ENCODE results near the gene PLK2. TPM values are rescaled to one million over a fixed set of nuclear protein-coding genes. Genes with fewer than 3 reads are reported as not detected.

Gene PLK2
- total and polyA plus RNA-seq, 2 of the 8 experiments (the other 6 are each of a cell fraction or from before 2014, with no cell fraction given): 5.8 to 20.6 TPM

DNA sequence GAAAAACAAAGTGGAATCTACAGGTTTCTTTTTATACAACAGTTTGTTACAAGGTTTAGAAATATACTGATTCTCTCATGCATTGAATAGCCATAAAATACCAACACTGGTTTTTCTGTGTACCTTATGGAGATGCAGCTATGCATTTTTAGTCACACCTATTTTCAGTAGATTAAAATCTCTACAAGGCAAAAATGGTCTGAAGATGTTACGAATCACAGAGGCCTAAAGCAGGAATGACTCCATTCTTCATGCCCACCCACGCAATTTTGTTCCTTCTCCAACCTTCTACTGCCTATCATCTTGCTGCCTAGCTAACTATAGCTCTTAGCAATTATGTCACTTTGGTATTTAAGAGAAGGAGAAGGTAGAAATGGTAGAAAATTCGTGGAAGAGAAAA is 9.9 kb downstream of the PLK2 start:
- Histone ChIP-seq H3K23ac (ENCODE audit: insufficient read length) (no peak overlapping the region), H3K56ac (replicated peaks; ENCODE audit: insufficient read length, low read depth, low read length) (no peak overlapping the region), H3K9ac (replicated peaks in 1 of 4; ENCODE audit: extremely low read depth in 1 of 4, low read depth in 3 of 4, low read length in 3 of 4) (no peak overlapping the region), H3K4me2 (ENCODE audit: insufficient read depth in 1 of 2, low read depth in 2 of 2, low read length in 2 of 2) (no peak overlapping the region), H4K20me1 (replicated peaks in 1 of 2; ENCODE audit: control insufficient read depth in 1 of 2, insufficient read depth in 2 of 2, low read length in 2 of 2) (no peaks in the 10 kb centered on the region), H2AK5ac (ENCODE audit: low read depth, low read length) (no peak overlapping the region), H2BK20ac (ENCODE audit: low read length) (no peak overlapping the region), H2AFZ (ENCODE audit: low read length) (no peak overlapping the region), H3K27ac (ENCODE audit: low read depth, low read length) (no peak overlapping the region), H2BK120ac (replicated peaks; ENCODE audit: low read depth, low read length) (no peak overlapping the region), H3K4me3 (ENCODE audit: extremely low read depth in 1 of 4, insufficient read depth in 2 of 4, low read depth in 3 of 4, low read length in 4 of 4) (no peak overlapping the region), H4K8ac (ENCODE audit: extremely low read depth, insufficient read depth, low read length) (no peak overlapping the region), H3K36me3 (ENCODE audit: control insufficient read depth in 2 of 4, insufficient read depth in 4 of 4, low read length in 3 of 4) (peaks cover 2 to 14% (median 11%) of the 10 kb centered on the region in 4 experiments; a peak in 7 of 8 replicates), H3K9me3 (ENCODE audit: insufficient read depth in 2 of 2, low read depth in 1 of 2, low read length in 1 of 2) (0 out of 4 replicates have a peak, but pooled peaks cover 0 to 3% of the 10 kb centered on the region in 2 experiments), H3K18ac (ENCODE audit: extremely low read depth, low read length) (no peak overlapping the region), H3K23me2 (ENCODE audit: low read depth, low read length) (no peaks in the 10 kb centered on the region), H3K4ac (replicated peaks; ENCODE audit: insufficient read length, low read depth, low read length) (no peak overlapping the region), H3K14ac (ENCODE audit: insufficient read length) (no peak overlapping the region), H3K79me1 (ENCODE audit: low read depth, low read length) (no peaks in the 10 kb centered on the region), H3K79me2 (ENCODE audit: control insufficient read depth in 1 of 2, insufficient read depth in 2 of 2, low read length in 2 of 2) (no peaks in the 10 kb centered on the region), H2BK12ac (ENCODE audit: low read depth, low read length) (no peak overlapping the region), H4K5ac (ENCODE audit: insufficient read length, low read depth, low read length) (no peak overlapping the region), H3K4me1 (replicated peaks in 1 of 4; ENCODE audit: control insufficient read depth in 3 of 4, insufficient read depth in 4 of 4, low read length in 3 of 4) (no peaks in the 10 kb centered on the region), H4K91ac (replicated peaks; ENCODE audit: insufficient read length, low read length) (no peak overlapping the region), H2BK5ac (ENCODE audit: low read depth, low read length) (no peak overlapping the region), H3K27me3 (replicated peaks in 1 of 4; ENCODE audit: control insufficient read depth in 3 of 4, extremely low read depth in 1 of 4, insufficient read depth in 3 of 4, low read length in 3 of 4) (no peaks in the 10 kb centered on the region), H2BK15ac (ENCODE audit: low read length) (no peak overlapping the region)
- ChIA-PET CTCF (ENCODE audit: partially characterized antibody) (interaction anchor here (1.4 kb wide), 1 partner anchor 11 kb away, joined by 4 read pairs; no protein-coding TSS in a partner anchor), POLR2A (ENCODE audit: partially characterized antibody) (no interaction called here)
- WGBS, 2 experiments (ENCODE audit: extremely low coverage in 1 of 2, insufficient coverage in 1 of 2, insufficient read length in 1 of 2, insufficient replicate concordance in 2 of 2, low coverage in 1 of 2, low lambda C conversion rate in 2 of 2, missing lambda C conversion rate in 1 of 2): 87% methylated on average over 3 of the region's 3 CpGs; no CpG with 5 or more reads in 1 of the 2 experiments
- no peak for TF ChIP-seq SP2 (IDR thresholded peaks at IDR 0.05; ENCODE audit: low read length)
- no peak for TF ChIP-seq RFX5 (IDR thresholded peaks at IDR 0.05; ENCODE audit: borderline replicate concordance, low read depth, low read length)
- TF ChIP-seq CHD2 (IDR thresholded peaks at IDR 0.05; ENCODE audit: low read length): no peak
- no peak for TF ChIP-seq YY1 (IDR thresholded peaks at IDR 0.05; ENCODE audit: low read depth, low read length)
- no peak for TF ChIP-seq CBX8 (IDR thresholded peaks at IDR 0.05; ENCODE audit: borderline replicate concordance, low read depth, low read length)
- TF ChIP-seq POLR2A (IDR thresholded peaks at IDR 0.05; ENCODE audit: control extremely low read depth in 1 of 2, low read depth in 2 of 2, low read length in 2 of 2): no peak
- no peak for TF ChIP-seq TCF12 (IDR thresholded peaks at IDR 0.05; ENCODE audit: low read depth, low read length)
- TF ChIP-seq BRCA1 (IDR thresholded peaks at IDR 0.05; ENCODE audit: low read depth, low read length): no peak
- TF ChIP-seq JUND (IDR thresholded peaks at IDR 0.05; ENCODE audit: low read length): no peak
- TF ChIP-seq, protein P1, sequence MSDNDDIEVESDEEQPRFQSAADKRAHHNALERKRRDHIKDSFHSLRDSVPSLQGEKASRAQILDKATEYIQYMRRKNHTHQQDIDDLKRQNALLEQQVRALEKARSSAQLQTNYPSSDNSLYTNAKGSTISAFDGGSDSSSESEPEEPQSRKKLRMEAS (IDR thresholded peaks at IDR 0.05): no peak
- TF ChIP-seq HDAC6 (IDR thresholded peaks at IDR 0.05; ENCODE audit: low read depth, low read length): no peak
- no peak for TF ChIP-seq RNF2 (IDR thresholded peaks at IDR 0.05; ENCODE audit: borderline replicate concordance, low read depth, low read length, missing control alignments, poor library complexity, severe bottlenecking)
- FAIRE-seq (no peak), DNase-seq (ENCODE audit: low read depth in 1 of 2, low spot score in 2 of 2) (no peak)
